Endothelial cell of umbilical vein (primary cell): ENCODE measurements around the gene MEX3D. TPM values are rescaled to one million over a fixed set of nuclear protein-coding genes. Genes with fewer than 3 reads are reported as not detected.

Source experiments
- BruUV-seq: library from RNA; stranded (reverse); fragments of 400-500 nt; replicated peaks from 2 replicates; lab custom pipeline; 2021; lab: Mats Ljungman, UMichigan
- CTCF ChIA-PET: fragments of 300-600, 350-600 bp; sonication (Branson Sonifier 250); formaldehyde crosslinking; loops from one replicate; lab custom pipeline; 2021; ENCODE audit warnings: antibody characterized with exemption, inconsistent platforms; lab: Charles Lee
- POLR2A ChIA-PET: fragments of 300-600, 350-600 bp; sonication (Branson Sonifier 250); formaldehyde crosslinking; loops from one replicate; lab custom pipeline; 2021; ENCODE audit warnings: antibody characterized with exemption, inconsistent platforms; lab: Charles Lee
- DNase-seq: peaks from one replicate; pipeline ENCODE4 v3.0.0-alpha.2; 2011; ENCODE audit warnings: low read depth, low spot score
- FAIRE-seq: peaks from 2 replicates; lab custom pipeline; 2011; peaks lifted over from hg19 to GRCh38; lab: Jason Lieb, UNC
- H2AFZ ChIP-seq: 2 replicates; pipeline ENCODE4 v1.6.0; 2012; ENCODE audit warnings: low read depth, low read length, control low read depth, inconsistent platforms
- H3K27ac ChIP-seq: 2 replicates; pipeline ENCODE4 v1.5.1; 2011; ENCODE audit warnings: low read depth, mild to moderate bottlenecking, control low read depth, low read length, moderate library complexity; ENCODE audit not compliant: insufficient read depth
- H3K27me3 ChIP-seq, 2 experiments: 2 replicates each; pipeline versions ENCODE4 v1.6.0 to v1.6.1; 2011; ENCODE audit warnings: low read length in 2 of 2, mixed read lengths in 1 of 2; ENCODE audit not compliant: control insufficient read depth in 2 of 2, insufficient read depth in 2 of 2
- H3K36me3 ChIP-seq, 2 experiments: 2 replicates in 1 of 2; 3 replicates in 1 of 2; pipeline ENCODE4 v1.5.1; 2011; ENCODE audit warnings: low read length in 2 of 2, mild to moderate bottlenecking in 1 of 2, moderate library complexity in 1 of 2; ENCODE audit not compliant: control insufficient read depth in 2 of 2, insufficient read depth in 2 of 2; ENCODE audit errors: extremely low read depth in 1 of 2
- H3K4me1 ChIP-seq: 3 replicates; pipeline ENCODE4 v1.5.1; 2011; ENCODE audit warnings: mild to moderate bottlenecking, low read length; ENCODE audit not compliant: control insufficient read depth, insufficient read depth; ENCODE audit errors: extremely low read depth
- H3K4me2 ChIP-seq: 2 replicates; pipeline ENCODE4 v1.6.1; 2011; ENCODE audit warnings: low read length, control low read depth, mixed read lengths; ENCODE audit not compliant: insufficient read depth
- H3K4me3 ChIP-seq, 3 experiments: fragments of 200-600 bp in 1 of 3; sonication (generic), shearing (Covaris generic) in 1 of 3; replicated peaks in 1 of 3; 2 replicates each; pipeline ENCODE4 v1.5.1; 2011 to 2016; ENCODE audit warnings: control low read depth in 3 of 3, low read length in 3 of 3, mild to moderate bottlenecking in 2 of 3, inconsistent platforms in 1 of 3, low read depth in 1 of 3, moderate library complexity in 1 of 3; ENCODE audit not compliant: insufficient read depth in 1 of 3
- H3K79me2 ChIP-seq: 2 replicates; pipeline ENCODE4 v1.6.0; 2012; ENCODE audit warnings: low read length, inconsistent platforms; ENCODE audit not compliant: control insufficient read depth, insufficient read depth
- H3K9ac ChIP-seq: replicated peaks from 2 replicates; pipeline ENCODE3; 2011; ENCODE audit warnings: low read length, control low read depth; ENCODE audit not compliant: insufficient read depth; ENCODE audit errors: extremely low read depth
- H3K9me1 ChIP-seq: replicated peaks from 3 replicates; pipeline ENCODE4 v1.6.0; 2011; ENCODE audit warnings: mild to moderate bottlenecking, low read length; ENCODE audit not compliant: control insufficient read depth, insufficient read depth; ENCODE audit errors: extremely low read depth
- H3K9me3 ChIP-seq: replicated peaks from 2 replicates; pipeline ENCODE4 v1.5.1; 2012; ENCODE audit warnings: low read length, inconsistent platforms; ENCODE audit not compliant: control insufficient read depth, insufficient read depth
- H4K20me1 ChIP-seq: replicated peaks from 2 replicates; pipeline ENCODE3; 2011; ENCODE audit warnings: mild to moderate bottlenecking, low read length; ENCODE audit not compliant: control insufficient read depth, insufficient read depth; ENCODE audit errors: extremely low read depth
- EZH2 ChIP-seq: IDR thresholded peaks from 2 replicates; pipeline ENCODE4 v1.6.1; 2012; ENCODE audit warnings: borderline replicate concordance, low read depth, mild to moderate bottlenecking, moderate library complexity, low read length, inconsistent platforms; ENCODE audit not compliant: severe bottlenecking
- FOS ChIP-seq: IDR thresholded peaks from 2 replicates; pipeline ENCODE4 v1.6.1; 2011; ENCODE audit warnings: mild to moderate bottlenecking, low read length, moderate library complexity, borderline replicate concordance; ENCODE audit not compliant: insufficient read depth
- GATA2 ChIP-seq: IDR thresholded peaks from 2 replicates; pipeline ENCODE4 v1.7.0; 2011; ENCODE audit warnings: low read depth, mild to moderate bottlenecking, moderate library complexity, mixed read lengths, low read length; ENCODE audit not compliant: insufficient read length, insufficient read depth
- JUN ChIP-seq: IDR thresholded peaks from 2 replicates; pipeline ENCODE4 v1.6.1; 2011; ENCODE audit warnings: borderline replicate concordance, low read depth; ENCODE audit not compliant: insufficient read length, insufficient read depth
- MYC ChIP-seq: IDR thresholded peaks from one replicate; pipeline ENCODE4 v1.6.1; 2011; ENCODE audit warnings: mild to moderate bottlenecking, low read depth, low read length
- POLR2A ChIP-seq: IDR thresholded peaks from 2 replicates; pipeline ENCODE4 v1.6.1; 2012; ENCODE audit warnings: low read depth, mild to moderate bottlenecking, control low read depth, low read length
- POLR2AphosphoS5 ChIP-seq: IDR thresholded peaks from 2 replicates; pipeline ENCODE4 v1.6.1; 2012; ENCODE audit warnings: low read depth, mild to moderate bottlenecking, control low read depth, low read length, moderate library complexity; ENCODE audit not compliant: insufficient read depth
- dilution Hi-C: fragments of 300-500 bp; cut with MboI; formaldehyde crosslinking; loops from one replicate; pipeline ENCODE4 v1.15.0; 2019; ENCODE audit warnings: low sequenced_read_pairs; ENCODE audit not compliant: extremely low pct_ligation_motif_present
- intact Hi-C: fragments of 100-400 bp; cut with micrococcal nuclease; formaldehyde crosslinking; loops from one replicate; pipeline ENCODE4 v1.10.0; 2022
- polyA plus RNA-seq, 4 experiments: library from polyadenylated mRNA; depleted of rRNA in 3 of 4; stranded (reverse) in 3 of 4; unstranded in 1 of 4; fragments of >200 nt; gene quantifications; 2 replicates each; pipeline versions ENCODE4 v1.2.1 to v1.2.3, GENCODE V29; 2011 to 2012; ENCODE audit warnings: missing spikeins in 1 of 4
- total RNA-seq: library from RNA; stranded (reverse); gene quantifications from 2 replicates; pipeline ENCODE4 v1.2.3, GENCODE V29; 2021
- TF ChIP-seq, protein P1 (sequence below): IDR thresholded peaks from 2 replicates; pipeline ENCODE4 v1.6.1; 2011; ENCODE audit not compliant: insufficient read depth, insufficient read length

MEX3D gene
- total and polyA plus RNA-seq, 2 donors (not counting 3 experiments of a cell fraction or from before 2014, with no cell fraction given), result 30.0 to 96.7 TPM

DNA sequence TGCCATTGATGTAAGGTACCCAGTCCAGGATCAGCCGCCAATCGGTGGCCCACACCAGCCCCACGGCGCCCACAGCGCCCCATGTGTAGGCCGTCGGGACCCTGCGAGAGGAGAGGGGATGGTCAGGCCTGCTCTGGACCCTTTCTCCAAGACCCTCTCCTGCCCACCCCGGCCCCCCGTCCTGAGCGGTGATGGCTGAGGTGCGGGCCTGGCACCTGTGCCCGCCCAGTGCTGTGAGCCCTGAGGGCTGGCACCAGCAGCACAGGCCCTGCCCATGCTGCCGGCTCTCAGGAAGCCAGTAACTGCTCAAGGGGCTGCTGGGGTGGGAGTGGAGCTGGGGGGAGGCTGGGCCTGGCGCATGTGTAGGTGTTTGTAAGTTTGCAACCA, 31.3 kb upstream of the MEX3D start:
- H3K36me3 ChIP-seq, result peaks cover 10 to 25% of the 10 kb centered on the region in 2 experiments
- no peaks in the 10 kb centered on the region for H3K9me3 ChIP-seq
- TF ChIP-seq FOS (no peak), GATA2 (no peak), POLR2A (no peak), POLR2AphosphoS5 (no peak), JUN (no peak), EZH2 (no peak), MYC (no peak)
- TF ChIP-seq, protein P1, sequence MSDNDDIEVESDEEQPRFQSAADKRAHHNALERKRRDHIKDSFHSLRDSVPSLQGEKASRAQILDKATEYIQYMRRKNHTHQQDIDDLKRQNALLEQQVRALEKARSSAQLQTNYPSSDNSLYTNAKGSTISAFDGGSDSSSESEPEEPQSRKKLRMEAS, result no peak
- peaks cover 46% of the 10 kb centered on the region for H3K79me2 ChIP-seq
- no peaks in the 10 kb centered on the region for H3K9me1 ChIP-seq
- H3K4me1 ChIP-seq, result peaks cover 4% of the 10 kb centered on the region
- H3K27ac ChIP-seq, result no peak overlapping the region
- DNase-seq (no peak), FAIRE-seq (no peak)
- H3K4me3 ChIP-seq, result no peak overlapping the region
- no peaks in the 10 kb centered on the region for H4K20me1 ChIP-seq
- no peak overlapping the region for H2AFZ ChIP-seq
- intact Hi-C loops, result loop anchor here (10.0 kb wide), 1 partner anchor 195 kb away; the partner anchor contains the start of genes DAZAP1 and GAMT
- dilution Hi-C loops, result no loop called here
- BruUV-seq, result no TSS peak
- POLR2A ChIA-PET, result no interaction called here
- CTCF ChIA-PET, result no interaction called here
- no peak overlapping the region for H3K4me2 ChIP-seq
- no peak overlapping the region for H3K9ac ChIP-seq
- no peaks in the 10 kb centered on the region for H3K27me3 ChIP-seq
